K562 (cell line): Measurements from ENCODE around the gene KCNG4. TPM values are rescaled to one million over a fixed set of nuclear protein-coding genes. Genes with fewer than 3 reads are reported as not detected.
A peak's percentile ranks its signal among the peaks of the same experiment; 100 is the strongest.

ENCODE experiments used
- CTBP1 ChIP-seq: fragments of 450-650 bp; IDR thresholded peaks from 2 replicates; pipeline ENCODE4 v1.6.1; 2016; ENCODE audit warnings: borderline replicate concordance
- ELF1 ChIP-seq: fragments of 200-800 bp; sonication (Bioruptor generic); IDR thresholded peaks from 2 replicates; pipeline ENCODE4 v1.6.1; 2016; ENCODE audit warnings: missing genetic modification characterization, missing compliant biosample characterization
- HMG20A ChIP-seq: fragments of 450-650 bp; formaldehyde crosslinking; conservative IDR thresholded peaks from 2 replicates; pipeline ENCODE4 v1.4.0; 2020; ENCODE audit warnings: mild to moderate bottlenecking, mixed read lengths
- JUND ChIP-seq, 2 experiments: IDR thresholded peaks; 2 replicates in 1 of 2; 3 replicates in 1 of 2; pipeline ENCODE4 v1.6.1; 2011; ENCODE audit warnings: borderline replicate concordance in 2 of 2, low read depth in 2 of 2, low read length in 2 of 2, improper control_type of control experiment in 1 of 2, missing biosample characterization in 1 of 2, missing genetic modification characterization in 1 of 2, missing genetic modification reagents in 1 of 2
- KDM5B ChIP-seq: fragments of 200-600 bp; sonication (generic); IDR thresholded peaks from 2 replicates; pipeline ENCODE4 v1.6.1; 2012; ENCODE audit warnings: low read depth, mild to moderate bottlenecking, moderate library complexity, low read length, control low read depth, inconsistent platforms; ENCODE audit not compliant: insufficient replicate concordance
- LARP7 ChIP-seq: fragments of 450-650 bp; IDR thresholded peaks from 2 replicates; pipeline ENCODE4 v1.6.1; 2016
- NFE2 ChIP-seq: IDR thresholded peaks from 2 replicates; pipeline ENCODE4 v1.6.1; 2014; ENCODE audit warnings: antibody characterized with exemption, low read depth
- NR2F6 ChIP-seq: fragments of 450-650 bp; formaldehyde crosslinking; IDR thresholded peaks from 2 replicates; pipeline ENCODE4 v1.4.0; 2020; ENCODE audit warnings: mild to moderate bottlenecking
- PHB2 ChIP-seq: fragments of 450-650 bp; IDR thresholded peaks from 2 replicates; pipeline ENCODE4 v1.6.1; 2017; ENCODE audit warnings: low read depth
- SMC3 ChIP-seq: conservative IDR thresholded peaks from 2 replicates; pipeline ENCODE4 v1.6.1; 2011; ENCODE audit warnings: low read depth, low read length, improper control_type of control experiment; ENCODE audit not compliant: insufficient read depth
- SPI1 ChIP-seq: IDR thresholded peaks from 2 replicates; pipeline ENCODE4 v1.6.1; 2011; ENCODE audit warnings: low read depth, low read length, control low read depth, borderline replicate concordance
- TBL1XR1 ChIP-seq, 2 experiments: IDR thresholded peaks; 2 replicates each; pipeline ENCODE4 v1.6.1; 2012; ENCODE audit warnings: improper control_type of control experiment in 2 of 2, low read length in 2 of 2, mild to moderate bottlenecking in 1 of 2
- TCF3 ChIP-seq: sonication (generic); formaldehyde crosslinking; IDR thresholded peaks from 2 replicates; pipeline ENCODE4 v1.4.0; 2020; ENCODE audit warnings: mild to moderate bottlenecking, missing genetic modification reagents
- TGIF2 ChIP-seq: sonication (generic); formaldehyde crosslinking; IDR thresholded peaks from 2 replicates; pipeline ENCODE4 v1.8.1; 2022; ENCODE audit warnings: mild to moderate bottlenecking, missing genetic modification reagents, moderate library complexity
- ZNF253 ChIP-seq: fragments of 250-450 bp; sonication (Bioruptor Pico); conservative IDR thresholded peaks from 2 replicates; pipeline ENCODE4 v1.6.1; 2021; ENCODE audit warnings: mild to moderate bottlenecking
- ZNF75A ChIP-seq: fragments of 450-650 bp; formaldehyde crosslinking; IDR thresholded peaks from 2 replicates; pipeline ENCODE4 v1.4.0; 2020; ENCODE audit warnings: mild to moderate bottlenecking
- polyA plus RNA-seq, 8 experiments: library from polyadenylated mRNA; depleted of rRNA in 4 of 8; stranded (reverse) in 5 of 8; unstranded in 3 of 8; fragments of >200 nt; fragmentation: Nextera tagmentation in 2 of 8; fragmentation: Illumina TruSeq in 1 of 8; extraction: Ambion mirVana in 2 of 8; extraction: Trizol in 1 of 8; gene quantifications; 2 replicates each; pipeline versions ENCODE4 v1.2.1 to v1.2.3, GENCODE V29; 2011 to 2014; ENCODE audit warnings: inconsistent platforms in 1 of 8, missing spikeins in 1 of 8
- total RNA-seq, 7 experiments: library from RNA; depleted of rRNA in 6 of 7; stranded (reverse); fragments of >200 nt in 6 of 7; fragmentation: Illumina TruSeq in 2 of 7; extraction: Trizol in 2 of 7; gene quantifications; 2 replicates each; pipeline versions ENCODE4 v1.2.1 to v1.2.3, GENCODE V29; 2011 to 2021; ENCODE audit warnings: low replicate concordance in 1 of 7
- TF ChIP-seq, protein P1 (sequence below): fragments of 250-450 bp; sonication (Bioruptor Pico); IDR thresholded peaks from 2 replicates; pipeline ENCODE4 v1.5.0; 2020; ENCODE audit warnings: mild to moderate bottlenecking
- TF ChIP-seq, protein P2 (sequence below), 2 experiments: fragments of 450-650 bp; IDR thresholded peaks; 2 replicates each; pipeline ENCODE4 v1.6.1; 2016
- TF ChIP-seq, protein P3 (sequence below), 2 experiments: IDR thresholded peaks in 1 of 2; conservative IDR thresholded peaks in 1 of 2; 2 replicates each; pipeline ENCODE4 v1.6.1; 2016; ENCODE audit warnings: low read depth in 2 of 2, mild to moderate bottlenecking in 1 of 2, missing compliant biosample characterization in 1 of 2, missing genetic modification characterization in 1 of 2, moderate library complexity in 1 of 2
- TF ChIP-seq, protein P4 (sequence below): sonication (generic); formaldehyde crosslinking; IDR thresholded peaks from 2 replicates; pipeline ENCODE4 v1.8.1; 2023; ENCODE audit warnings: mild to moderate bottlenecking, missing genetic modification reagents

Gene KCNG4
- total and polyA plus RNA-seq, 9 of the 15 experiments (the other 6 are each of a cell fraction or from before 2014, with no cell fraction given): not detected

DNA sequence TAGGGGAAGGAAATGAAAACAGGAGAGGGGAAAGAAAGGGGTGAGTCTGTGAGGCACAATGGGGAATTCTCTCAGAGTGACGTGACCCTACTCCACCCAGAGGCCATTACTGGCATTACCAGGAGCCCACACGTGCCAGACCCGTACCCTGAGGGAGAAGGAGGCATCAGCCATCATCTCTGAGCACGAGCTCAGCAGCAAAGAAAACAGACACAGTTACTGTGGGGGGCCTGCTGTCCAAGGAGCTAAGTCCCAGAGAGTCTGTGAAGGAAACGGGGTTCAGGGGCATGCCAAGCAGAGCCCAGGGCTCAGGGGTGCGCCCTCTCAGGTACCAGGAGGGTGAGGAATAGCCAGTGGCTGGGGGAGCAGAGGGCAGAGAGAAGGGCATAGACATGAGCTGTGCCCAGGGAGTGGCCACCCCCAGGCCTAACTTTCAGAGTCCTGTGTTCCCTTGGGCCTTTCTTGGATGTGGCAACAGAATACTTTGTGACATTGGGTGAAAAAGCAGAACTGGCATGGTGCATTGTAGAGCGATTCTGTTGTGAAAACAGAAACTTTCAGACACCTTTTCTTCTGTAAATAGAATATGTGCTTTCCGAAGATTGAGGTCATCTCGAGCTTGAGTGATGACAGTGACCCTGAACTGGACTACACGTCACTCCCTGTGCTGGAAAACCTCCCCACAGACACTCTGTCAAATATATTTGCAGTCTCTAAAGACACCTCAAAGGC, 64.3 kb downstream of the KCNG4 start (continued):
- TF ChIP-seq SMC3 (peak; percentile 80), JUND (IDR thresholded peaks at IDR 0.05; ENCODE audit: borderline replicate concordance, low read depth, low read length) (no peak; the same call in 1 of the 2 replicates), JUND (tag; IDR thresholded peaks at IDR 0.05; ENCODE audit: borderline replicate concordance, low read depth, low read length) (0 out of 3 replicates have a peak, but pooled peaks have one; percentile 16), TCF3 (no peak), ZNF75A (CRISPR knock-in tag) (no peak), LARP7 (no peak), CTBP1 (no peak; the same call in 1 of the 2 replicates), HMG20A (CRISPR knock-in tag) (no peak), ZNF253 (CRISPR knock-in tag) (no peak), PHB2 (no peak), KDM5B (peak; percentile 22), NFE2 (no peak), TBL1XR1 (IDR thresholded peaks at IDR 0.05; ENCODE audit: low read length in 2 of 2) (0 out of 4 replicates have a peak, but pooled peaks of 1 of the 2 experiments have one; percentile 31), TGIF2 (CRISPR knock-in tag) (no peak), ELF1 (tag) (no peak), SPI1 (peak; percentile 59; the same call in 1 of the 2 replicates), NR2F6 (CRISPR knock-in tag) (no peak)
- TF ChIP-seq, protein P1, sequence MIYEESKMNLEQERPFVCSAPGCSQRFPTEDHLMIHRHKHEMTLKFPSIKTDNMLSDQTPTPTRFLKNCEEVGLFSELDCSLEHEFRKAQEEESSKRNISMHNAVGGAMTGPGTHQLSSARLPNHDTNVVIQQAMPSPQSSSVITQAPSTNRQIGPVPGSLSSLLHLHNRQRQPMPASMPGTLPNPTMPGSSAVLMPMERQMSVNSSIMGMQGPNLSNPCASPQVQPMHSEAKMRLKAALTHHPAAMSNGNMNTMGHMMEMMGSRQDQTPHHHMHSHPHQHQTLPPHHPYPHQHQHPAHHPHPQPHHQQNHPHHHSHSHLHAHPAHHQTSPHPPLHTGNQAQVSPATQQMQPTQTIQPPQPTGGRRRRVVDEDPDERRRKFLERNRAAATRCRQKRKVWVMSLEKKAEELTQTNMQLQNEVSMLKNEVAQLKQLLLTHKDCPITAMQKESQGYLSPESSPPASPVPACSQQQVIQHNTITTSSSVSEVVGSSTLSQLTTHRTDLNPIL (CRISPR knock-in tag): no peak
- TF ChIP-seq, protein P2, sequence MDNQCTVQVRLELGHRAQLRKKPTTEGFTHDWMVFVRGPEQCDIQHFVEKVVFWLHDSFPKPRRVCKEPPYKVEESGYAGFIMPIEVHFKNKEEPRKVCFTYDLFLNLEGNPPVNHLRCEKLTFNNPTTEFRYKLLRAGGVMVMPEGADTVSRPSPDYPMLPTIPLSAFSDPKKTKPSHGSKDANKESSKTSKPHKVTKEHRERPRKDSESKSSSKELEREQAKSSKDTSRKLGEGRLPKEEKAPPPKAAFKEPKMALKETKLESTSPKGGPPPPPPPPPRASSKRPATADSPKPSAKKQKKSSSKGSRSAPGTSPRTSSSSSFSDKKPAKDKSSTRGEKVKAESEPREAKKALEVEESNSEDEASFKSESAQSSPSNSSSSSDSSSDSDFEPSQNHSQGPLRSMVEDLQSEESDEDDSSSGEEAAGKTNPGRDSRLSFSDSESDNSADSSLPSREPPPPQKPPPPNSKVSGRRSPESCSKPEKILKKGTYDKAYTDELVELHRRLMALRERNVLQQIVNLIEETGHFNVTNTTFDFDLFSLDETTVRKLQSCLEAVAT (IDR thresholded peaks at IDR 0.05): 0 out of 4 replicates have a peak, but pooled peaks of 1 of the 2 experiments have one; percentile 23
- TF ChIP-seq, protein P3, sequence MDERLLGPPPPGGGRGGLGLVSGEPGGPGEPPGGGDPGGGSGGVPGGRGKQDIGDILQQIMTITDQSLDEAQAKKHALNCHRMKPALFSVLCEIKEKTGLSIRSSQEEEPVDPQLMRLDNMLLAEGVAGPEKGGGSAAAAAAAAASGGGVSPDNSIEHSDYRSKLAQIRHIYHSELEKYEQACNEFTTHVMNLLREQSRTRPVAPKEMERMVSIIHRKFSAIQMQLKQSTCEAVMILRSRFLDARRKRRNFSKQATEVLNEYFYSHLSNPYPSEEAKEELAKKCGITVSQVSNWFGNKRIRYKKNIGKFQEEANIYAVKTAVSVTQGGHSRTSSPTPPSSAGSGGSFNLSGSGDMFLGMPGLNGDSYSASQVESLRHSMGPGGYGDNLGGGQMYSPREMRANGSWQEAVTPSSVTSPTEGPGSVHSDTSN (CRISPR knock-in tag; IDR thresholded peaks at IDR 0.05; ENCODE audit: low read depth): no peak
- TF ChIP-seq, protein P3 (tag; conservative IDR thresholded peaks at IDR 0.05; ENCODE audit: low read depth): no peak
- TF ChIP-seq, protein P4, sequence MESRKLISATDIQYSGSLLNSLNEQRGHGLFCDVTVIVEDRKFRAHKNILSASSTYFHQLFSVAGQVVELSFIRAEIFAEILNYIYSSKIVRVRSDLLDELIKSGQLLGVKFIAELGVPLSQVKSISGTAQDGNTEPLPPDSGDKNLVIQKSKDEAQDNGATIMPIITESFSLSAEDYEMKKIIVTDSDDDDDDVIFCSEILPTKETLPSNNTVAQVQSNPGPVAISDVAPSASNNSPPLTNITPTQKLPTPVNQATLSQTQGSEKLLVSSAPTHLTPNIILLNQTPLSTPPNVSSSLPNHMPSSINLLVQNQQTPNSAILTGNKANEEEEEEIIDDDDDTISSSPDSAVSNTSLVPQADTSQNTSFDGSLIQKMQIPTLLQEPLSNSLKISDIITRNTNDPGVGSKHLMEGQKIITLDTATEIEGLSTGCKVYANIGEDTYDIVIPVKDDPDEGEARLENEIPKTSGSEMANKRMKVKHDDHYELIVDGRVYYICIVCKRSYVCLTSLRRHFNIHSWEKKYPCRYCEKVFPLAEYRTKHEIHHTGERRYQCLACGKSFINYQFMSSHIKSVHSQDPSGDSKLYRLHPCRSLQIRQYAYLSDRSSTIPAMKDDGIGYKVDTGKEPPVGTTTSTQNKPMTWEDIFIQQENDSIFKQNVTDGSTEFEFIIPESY (CRISPR knock-in tag): 0 out of 2 replicates have a peak, but pooled peaks have one; percentile 16
